ENCODE measurements around the gene CDH4.

- TF ChIP-seq CTCF (IDR thresholded peaks at IDR 0.05): no peak
- TF ChIP-seq EZH2 (IDR thresholded peaks at IDR 0.05; ENCODE audit: borderline replicate concordance, insufficient read depth, low read depth, low read length, poor library complexity, severe bottlenecking): no peak
Measured at GRCh38 chr20:61846741-61847419, 594.8 kb downstream of the CDH4 start.

Measured in B cell (primary cell).